Transverse colon (tissue), 4 donors: ENCODE results near the gene SLC6A9. TPM values are rescaled to one million over a fixed set of nuclear protein-coding genes. Genes with fewer than 3 reads are reported as not detected.

Experiments used
- DNase-seq: peaks from one replicate; pipeline ENCODE4 v3.0.0-alpha.2; 2019
- H3K27ac ChIP-seq, 4 donors: fragments of 200-600 bp; sonication (generic); 2 replicates each; pipeline ENCODE4 v1.5.1; 2016 to 2018; ENCODE audit warnings: inconsistent platforms in 4 of 4
- H3K27me3 ChIP-seq: fragments of 200-600 bp; sonication (generic); 2 replicates; pipeline ENCODE4 v1.5.1; 2017; ENCODE audit warnings: inconsistent platforms
- H3K36me3 ChIP-seq, 4 donors: fragments of 200-600 bp; sonication (generic); 2 replicates each; pipeline ENCODE4 v1.5.1; 2017 to 2019; ENCODE audit warnings: inconsistent platforms in 4 of 4
- H3K4me1 ChIP-seq, 4 donors: fragments of 200-600 bp; sonication (generic); 2 replicates each; pipeline ENCODE4 v1.5.1; 2017 to 2020; ENCODE audit warnings: inconsistent platforms in 4 of 4
- H3K4me3 ChIP-seq, 4 donors: fragments of 200-600 bp; sonication (generic); 1 replicate in 1 of 4; 2 replicates in 3 of 4; pipeline versions ENCODE4 v1.5.1 to v1.6.1; 2017 to 2019; ENCODE audit warnings: inconsistent platforms in 4 of 4
- H3K9me3 ChIP-seq, 2 donors: fragments of 200-600 bp; sonication (generic); 2 replicates each; pipeline ENCODE4 v1.5.1; 2017 to 2019; ENCODE audit warnings: inconsistent platforms in 2 of 2
- CTCF ChIP-seq, 5 experiments: fragments of 200-600 bp in 3 of 5; fragments of 450-650 bp in 2 of 5; sonication (generic) in 3 of 5; IDR thresholded peaks; 1 replicate in 2 of 5; 2 replicates in 3 of 5; pipeline ENCODE4 v1.5.1; 2016 to 2017; ENCODE audit warnings: antibody characterized with exemption in 5 of 5, inconsistent platforms in 3 of 5, mild to moderate bottlenecking in 2 of 5, moderate library complexity in 1 of 5
- EP300 ChIP-seq: sonication (generic); formaldehyde crosslinking; IDR thresholded peaks from one replicate; pipeline ENCODE4 v1.6.1; 2017; ENCODE audit warnings: antibody characterized with exemption, low read depth
- POLR2A ChIP-seq: fragments of 450-650 bp; IDR thresholded peaks from one replicate; pipeline ENCODE4 v1.6.1; 2016; ENCODE audit warnings: antibody characterized with exemption, mild to moderate bottlenecking, moderate library complexity
- POLR2AphosphoS5 ChIP-seq, 3 donors: sonication (generic); formaldehyde crosslinking; IDR thresholded peaks; one replicate each; pipeline ENCODE4 v1.6.1; 2016; ENCODE audit warnings: antibody characterized with exemption in 3 of 3
- whole genome bisulfite sequencing, 2 donors: methylation state at CpG; one replicate each; pipeline ENCODE4 v1.1.5; 2018; ENCODE audit warnings: low coverage in 1 of 2; 5-methylcytosine and 5-hydroxymethylcytosine counted together
- in situ Hi-C, 4 donors: fragments of 200-750 bp; cut with MboI; loops; one replicate each; pipeline versions ENCODE4 v1.15.0 to v1.15.1; 2017; ENCODE audit warnings: low sequenced_read_pairs in 3 of 4, low pct_ligation_motif_present in 1 of 4, low pct_unique_long_range_greater_than_20kb in 1 of 4
- intact Hi-C: fragments of 100-400 bp; cut with DNase I; formaldehyde crosslinking; loops from one replicate; pipeline ENCODE4 v1.15.1; 2023; ENCODE audit warnings: low total_unique reads
- total RNA-seq, 4 donors: library from RNA; depleted of rRNA; stranded (reverse); fragments of >200 nt; gene quantifications; one replicate each; pipeline ENCODE4 v1.1.0, GENCODE V29; 2016

Gene SLC6A9
- total RNA-seq, 4 donors from 2014 or later, result 22.4 to 31.8 (median 29.5) TPM

GRCh38 chr1:44029911-44030604, 1.2 kb downstream of the SLC6A9 start:
- H3K4me1 ChIP-seq, result peaks cover 25 to 56% (median 43%) of the 10 kb centered on the region in 4 donors
- H3K27me3 ChIP-seq, result no peaks in the 10 kb centered on the region
- H3K27ac ChIP-seq, result peak overlapping the region; percentile 90 to 98 (median 96)
- peak; percentile 95 for DNase-seq
- in situ Hi-C loops (loop anchor here in 1 of 4 donors (25.0 kb wide), 1 partner anchor 268 kb away; no protein-coding TSS in a partner anchor), intact Hi-C loops (no loop called here)
- no peaks in the 10 kb centered on the region for H3K36me3 ChIP-seq
- no peaks in the 10 kb centered on the region for H3K9me3 ChIP-seq
- H3K4me3 ChIP-seq, result peak overlapping the region; percentile 82 to 90 (median 86)
- WGBS, 2 donors, result 0% methylated on average over 37 of the region's 75 CpGs; no CpG with 5 or more reads in 1 of the 2 donors
- peak; percentile 56 to 83 (median 74) for TF ChIP-seq POLR2AphosphoS5 (IDR thresholded peaks at IDR 0.05)
- TF ChIP-seq EP300, result peak; percentile 2
- TF ChIP-seq CTCF (IDR thresholded peaks at IDR 0.05), result no peak
- peak; percentile 37 for TF ChIP-seq POLR2A

GRCh38 chr1:44029260-44029910, 1.9 kb downstream of the SLC6A9 start:
- intact Hi-C loops, result no loop called here

GRCh38 chr1:44027320-44027719, 3.9 kb downstream of the SLC6A9 start:
- Histone ChIP-seq H3K9me3 (no peaks in the 10 kb centered on the region), H3K4me3 (no peak overlapping the region), H3K36me3 (no peaks in the 10 kb centered on the region), H3K27ac (peak overlapping the region; percentile 52 to 96 (median 86)), H3K27me3 (no peaks in the 10 kb centered on the region), H3K4me1 (peaks cover 25 to 57% (median 43%) of the 10 kb centered on the region in 4 donors)
- 80 to 89% methylated on average over 1 to 3 of the region's 3 CpGs for WGBS, 2 donors
- TF ChIP-seq POLR2AphosphoS5 (IDR thresholded peaks at IDR 0.05), result no peak
- intact Hi-C loops, result no loop called here
- DNase-seq, result no peak
- in situ Hi-C loops, result loop anchor here in 1 of 4 donors (25.0 kb wide), 1 partner anchor 265 kb away; no protein-coding TSS in a partner anchor

More at GRCh38 chr1:44029260-44029910, 1.9 kb downstream of the SLC6A9 start:
- no peaks in the 10 kb centered on the region for H3K27me3 ChIP-seq
- TF ChIP-seq POLR2A, result no peak
- no peak for TF ChIP-seq POLR2AphosphoS5 (IDR thresholded peaks at IDR 0.05)
- no peak for TF ChIP-seq CTCF (IDR thresholded peaks at IDR 0.05)
- TF ChIP-seq EP300, result no peak
- H3K4me3 ChIP-seq, result peak overlapping the region; percentile 82 to 90 (median 86)
- no peaks in the 10 kb centered on the region for H3K36me3 ChIP-seq
- in situ Hi-C loops, result loop anchor here in 1 of 4 donors (25.0 kb wide), 1 partner anchor 267 kb away; no protein-coding TSS in a partner anchor
- 31 to 66% methylated on average over 5 to 17 of the region's 17 CpGs for whole genome bisulfite sequencing, 2 donors
- no peak for DNase-seq
- peaks cover 25 to 60% (median 44%) of the 10 kb centered on the region in 4 donors for H3K4me1 ChIP-seq
- H3K9me3 ChIP-seq, result no peaks in the 10 kb centered on the region
- peak overlapping the region; percentile 90 to 98 (median 96) for H3K27ac ChIP-seq

- H3K27ac ChIP-seq, result peak overlapping the region; percentile 58 to 96 (median 86)
- DNase-seq, result peak; percentile 77
- in situ Hi-C loops, result loop anchor here in 1 of 4 donors (25.0 kb wide), 1 partner anchor 264 kb away; no protein-coding TSS in a partner anchor
Measured at GRCh38 chr1:44025816-44026215, 5.4 kb downstream of the SLC6A9 start.

More at GRCh38 chr1:44025816-44026215, 5.4 kb downstream of the SLC6A9 start:
- TF ChIP-seq POLR2AphosphoS5 (IDR thresholded peaks at IDR 0.05) (peak in 1 of 3 donors; percentile 24), EP300 (no peak)
- H3K9me3 ChIP-seq, result no peaks in the 10 kb centered on the region
- H3K4me3 ChIP-seq, result no peak overlapping the region
- H3K36me3 ChIP-seq, result no peaks in the 10 kb centered on the region
- 65 to 71% methylated on average over 1 to 3 of the region's 3 CpGs for WGBS, 2 donors
- H3K27me3 ChIP-seq, result no peaks in the 10 kb centered on the region
- peaks cover 18 to 47% (median 33%) of the 10 kb centered on the region in 4 donors for H3K4me1 ChIP-seq
- intact Hi-C loops, result no loop called here
